ENCODE measurements around the gene AK1.

DNA sequence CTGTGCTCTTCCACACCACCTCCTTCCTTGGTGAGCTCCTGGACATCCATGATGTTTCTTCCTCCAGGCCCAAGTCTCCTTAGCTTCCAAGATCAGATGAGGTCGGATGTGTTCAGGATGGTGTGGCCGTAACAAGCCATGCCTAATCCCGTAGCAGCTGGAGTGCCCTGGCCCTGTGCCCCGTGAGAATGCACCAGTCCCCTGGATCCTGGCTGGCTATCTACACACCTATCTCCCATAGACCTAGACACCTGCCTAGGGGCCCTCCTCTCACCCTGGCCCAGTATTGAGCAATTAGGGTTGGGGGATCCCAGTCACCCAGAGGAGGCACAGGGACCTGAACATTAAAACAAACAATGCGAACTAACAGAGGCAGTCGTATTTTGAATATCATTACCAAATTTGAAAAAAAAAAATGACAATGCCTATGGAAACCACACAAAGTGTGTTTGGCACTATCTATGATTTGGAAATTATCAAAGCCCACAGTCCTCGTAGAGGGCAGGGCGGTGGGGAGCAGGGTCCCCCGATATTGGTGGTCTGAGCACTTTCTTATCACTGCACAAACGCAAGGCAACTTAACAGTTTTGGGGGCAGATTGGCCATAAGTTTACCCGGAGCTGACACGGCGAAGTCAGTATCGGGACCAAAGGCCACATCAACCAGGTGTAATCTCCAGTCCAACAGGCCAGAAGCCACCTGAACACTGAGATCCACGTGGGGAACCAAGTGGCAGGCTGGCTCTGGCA is 36.2 kb downstream of the AK1 start:
- TF ChIP-seq, protein P1, sequence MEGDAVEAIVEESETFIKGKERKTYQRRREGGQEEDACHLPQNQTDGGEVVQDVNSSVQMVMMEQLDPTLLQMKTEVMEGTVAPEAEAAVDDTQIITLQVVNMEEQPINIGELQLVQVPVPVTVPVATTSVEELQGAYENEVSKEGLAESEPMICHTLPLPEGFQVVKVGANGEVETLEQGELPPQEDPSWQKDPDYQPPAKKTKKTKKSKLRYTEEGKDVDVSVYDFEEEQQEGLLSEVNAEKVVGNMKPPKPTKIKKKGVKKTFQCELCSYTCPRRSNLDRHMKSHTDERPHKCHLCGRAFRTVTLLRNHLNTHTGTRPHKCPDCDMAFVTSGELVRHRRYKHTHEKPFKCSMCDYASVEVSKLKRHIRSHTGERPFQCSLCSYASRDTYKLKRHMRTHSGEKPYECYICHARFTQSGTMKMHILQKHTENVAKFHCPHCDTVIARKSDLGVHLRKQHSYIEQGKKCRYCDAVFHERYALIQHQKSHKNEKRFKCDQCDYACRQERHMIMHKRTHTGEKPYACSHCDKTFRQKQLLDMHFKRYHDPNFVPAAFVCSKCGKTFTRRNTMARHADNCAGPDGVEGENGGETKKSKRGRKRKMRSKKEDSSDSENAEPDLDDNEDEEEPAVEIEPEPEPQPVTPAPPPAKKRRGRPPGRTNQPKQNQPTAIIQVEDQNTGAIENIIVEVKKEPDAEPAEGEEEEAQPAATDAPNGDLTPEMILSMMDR (conservative IDR thresholded peaks at IDR 0.05): no peak
- TF ChIP-seq EZH2 (IDR thresholded peaks at IDR 0.05; ENCODE audit: low read depth): no peak

All from PC-9 (cell line).